PC-3 (cell line): ENCODE results near the gene LRP1B. TPM values are rescaled to one million over a fixed set of nuclear protein-coding genes. Genes with fewer than 3 reads are reported as not detected.

Source experiments
- ATAC-seq: fragments of 200-7000 bp; cut with Tn5 transposase; 2 replicates; pipeline ENCODE4 v1.9.1; 2020; ENCODE audit warnings: mild to moderate bottlenecking, moderate library complexity
- BruUV-seq: library from RNA; stranded (reverse); fragments of 400-500 nt; replicated peaks from 2 replicates; lab custom pipeline; 2021; lab: Mats Ljungman, UMichigan
- CTCF ChIA-PET: fragments of 300-600 bp; sonication (Branson Sonifier 250); formaldehyde crosslinking; loops from one replicate; lab custom pipeline; 2022; ENCODE audit warnings: antibody characterized with exemption; lab: Charles Lee
- POLR2A ChIA-PET: fragments of 300-600 bp; sonication (Branson Sonifier 250); formaldehyde crosslinking; loops from one replicate; lab custom pipeline; 2022; ENCODE audit warnings: antibody characterized with exemption; ENCODE audit not compliant: unreplicated experiment; lab: Charles Lee
- DNase-seq: peaks from one replicate; pipeline ENCODE4 v3.0.0-alpha.2; 2015
- H2AFZ ChIP-seq: fragments of 300-600 bp; sonication (generic); 2 replicates; pipeline ENCODE4 v1.6.0; 2016; ENCODE audit warnings: antibody characterized with exemption, low read length
- H3F3A ChIP-seq: fragments of 300-600 bp; sonication (generic); one replicate; pipeline ENCODE4 v1.6.0; 2017; ENCODE audit warnings: antibody characterized with exemption, low read length, control low read depth, mild to moderate bottlenecking; ENCODE audit not compliant: unreplicated experiment
- H3K27ac ChIP-seq: fragments of 300-600 bp; sonication (generic); 2 replicates; pipeline ENCODE4 v1.5.1; 2016; ENCODE audit warnings: mild to moderate bottlenecking, low read length
- H3K27me3 ChIP-seq: fragments of 300-600 bp; sonication (generic); 2 replicates; pipeline ENCODE4 v1.6.1; 2016; ENCODE audit warnings: low read length, mixed read lengths
- H3K36me3 ChIP-seq: fragments of 300-600 bp; sonication (generic); 2 replicates; pipeline ENCODE4 v1.6.1; 2016; ENCODE audit warnings: low read depth, mixed run types, low read length, mixed read lengths
- H3K4me1 ChIP-seq: fragments of 300-600 bp; sonication (generic); 2 replicates; pipeline ENCODE4 v1.5.1; 2016; ENCODE audit warnings: low read length; ENCODE audit not compliant: insufficient read depth
- H3K4me2 ChIP-seq: fragments of 300-600 bp; sonication (generic); 2 replicates; pipeline ENCODE4 v1.6.0; 2016; ENCODE audit warnings: low read length
- H3K4me3 ChIP-seq: fragments of 300-600 bp; sonication (generic); 2 replicates; pipeline ENCODE4 v1.5.1; 2016; ENCODE audit warnings: mild to moderate bottlenecking, low read length, mixed read lengths
- H3K79me2 ChIP-seq: fragments of 300-600 bp; sonication (generic); 2 replicates; pipeline ENCODE4 v1.6.1; 2017; ENCODE audit warnings: low read length, mixed read lengths
- H3K9ac ChIP-seq: fragments of 300-600 bp; sonication (generic); 2 replicates; pipeline ENCODE4 v1.6.0; 2016; ENCODE audit warnings: mild to moderate bottlenecking, low read length
- H3K9me2 ChIP-seq: fragments of 300-600 bp; sonication (generic); replicated peaks from 2 replicates; pipeline ENCODE4 v1.6.1; 2016; ENCODE audit warnings: mixed run types, low read length, mixed read lengths
- H3K9me3 ChIP-seq: fragments of 300-600 bp; sonication (generic); 2 replicates; pipeline ENCODE4 v1.6.1; 2016; ENCODE audit warnings: low read length, mixed read lengths
- H4K20me1 ChIP-seq: fragments of 300-600 bp; sonication (generic); 2 replicates; pipeline ENCODE4 v1.6.1; 2016; ENCODE audit warnings: low read length, mixed read lengths
- EZH2 ChIP-seq: fragments of 300-600 bp; sonication (generic); IDR thresholded peaks from one replicate; pipeline ENCODE4 v1.6.1; 2017; ENCODE audit warnings: antibody characterized with exemption, mild to moderate bottlenecking, low read length; ENCODE audit not compliant: unreplicated experiment
- EZH2phosphoT487 ChIP-seq: fragments of 300-600 bp; sonication (generic); IDR thresholded peaks from 2 replicates; pipeline ENCODE4 v1.6.1; 2018; ENCODE audit warnings: mild to moderate bottlenecking, antibody characterized with exemption, low read length, borderline replicate concordance
- intact Hi-C: fragments of 100-400 bp; cut with micrococcal nuclease; formaldehyde crosslinking; loops from 2 replicates; pipeline ENCODE4 v1.9.0; 2023
- total RNA-seq: library from RNA; depleted of rRNA; stranded (reverse); fragments of >200 nt; gene quantifications from 2 replicates; pipeline ENCODE4 v1.2.3, GENCODE V29; 2014
- TF ChIP-seq, protein P1 (sequence below): fragments of 300-600 bp; sonication (generic); conservative IDR thresholded peaks from 2 replicates; pipeline ENCODE4 v1.5.1; 2017; ENCODE audit warnings: antibody characterized with exemption, low read depth, mild to moderate bottlenecking, low read length

LRP1B gene
- total RNA-seq, 1 experiment from 2014 or later = 0.04 TPM

- Histone ChIP-seq H3K9ac (no peak overlapping the region), H3K9me3 (no peaks in the 10 kb centered on the region), H3K9me2 (no peaks in the 10 kb centered on the region), H2AFZ (no peak overlapping the region), H3K27me3 (no peaks in the 10 kb centered on the region), H3K79me2 (no peaks in the 10 kb centered on the region), H3K27ac (no peak overlapping the region), H3K4me1 (no peaks in the 10 kb centered on the region), H3F3A (no peaks in the 10 kb centered on the region), H3K4me2 (no peak overlapping the region), H3K36me3 (no peaks in the 10 kb centered on the region), H4K20me1 (no peaks in the 10 kb centered on the region), H3K4me3 (no peak overlapping the region)
- intact Hi-C loops = no loop called here
- CTCF ChIA-PET = no interaction called here
- POLR2A ChIA-PET = no interaction called here
- TF ChIP-seq EZH2 (no peak), EZH2phosphoT487 (no peak)
- TF ChIP-seq, protein P1, sequence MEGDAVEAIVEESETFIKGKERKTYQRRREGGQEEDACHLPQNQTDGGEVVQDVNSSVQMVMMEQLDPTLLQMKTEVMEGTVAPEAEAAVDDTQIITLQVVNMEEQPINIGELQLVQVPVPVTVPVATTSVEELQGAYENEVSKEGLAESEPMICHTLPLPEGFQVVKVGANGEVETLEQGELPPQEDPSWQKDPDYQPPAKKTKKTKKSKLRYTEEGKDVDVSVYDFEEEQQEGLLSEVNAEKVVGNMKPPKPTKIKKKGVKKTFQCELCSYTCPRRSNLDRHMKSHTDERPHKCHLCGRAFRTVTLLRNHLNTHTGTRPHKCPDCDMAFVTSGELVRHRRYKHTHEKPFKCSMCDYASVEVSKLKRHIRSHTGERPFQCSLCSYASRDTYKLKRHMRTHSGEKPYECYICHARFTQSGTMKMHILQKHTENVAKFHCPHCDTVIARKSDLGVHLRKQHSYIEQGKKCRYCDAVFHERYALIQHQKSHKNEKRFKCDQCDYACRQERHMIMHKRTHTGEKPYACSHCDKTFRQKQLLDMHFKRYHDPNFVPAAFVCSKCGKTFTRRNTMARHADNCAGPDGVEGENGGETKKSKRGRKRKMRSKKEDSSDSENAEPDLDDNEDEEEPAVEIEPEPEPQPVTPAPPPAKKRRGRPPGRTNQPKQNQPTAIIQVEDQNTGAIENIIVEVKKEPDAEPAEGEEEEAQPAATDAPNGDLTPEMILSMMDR = no peak
- ATAC-seq (no peak), DNase-seq (no peak)
- BruUV-seq = no TSS peak
Observed at GRCh38 chr2:140949932-140950331, 1180.9 kb downstream of the LRP1B start.

DNA sequence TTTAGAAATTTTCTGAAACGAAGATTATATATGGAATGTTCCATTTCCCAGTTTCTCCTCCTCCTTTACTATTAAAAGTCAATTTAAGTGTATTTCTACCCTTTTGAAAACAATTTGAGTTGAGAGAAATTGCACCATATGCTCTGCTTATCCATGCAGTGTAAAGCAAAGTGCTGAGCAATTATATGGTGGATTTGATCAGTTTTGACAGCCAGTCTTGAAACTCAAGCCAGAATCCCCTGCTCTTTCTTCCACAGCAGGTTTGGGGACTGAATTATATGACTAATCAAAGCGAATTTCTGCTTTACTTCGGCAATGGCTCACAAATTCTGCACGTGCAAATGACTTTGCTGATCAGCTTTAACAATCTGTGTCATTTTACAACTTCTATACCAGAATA is 1183.6 kb downstream of the LRP1B start:
- Histone ChIP-seq H3K27ac (no peak overlapping the region), H3F3A (no peaks in the 10 kb centered on the region), H3K27me3 (no peaks in the 10 kb centered on the region), H3K4me2 (no peak overlapping the region), H3K4me1 (no peaks in the 10 kb centered on the region), H3K9me3 (no peaks in the 10 kb centered on the region), H3K36me3 (no peaks in the 10 kb centered on the region), H3K79me2 (no peaks in the 10 kb centered on the region), H4K20me1 (no peaks in the 10 kb centered on the region), H3K4me3 (no peak overlapping the region), H3K9me2 (no peaks in the 10 kb centered on the region), H3K9ac (no peak overlapping the region), H2AFZ (no peak overlapping the region)
- ChIA-PET CTCF (no interaction called here), POLR2A (no interaction called here)
- intact Hi-C loops = no loop called here
- DNase-seq (no peak), ATAC-seq (no peak)
- TF ChIP-seq EZH2 (no peak), EZH2phosphoT487 (no peak)
- TF ChIP-seq, protein P1 = no peak
- no TSS peak for BruUV-seq

DNA sequence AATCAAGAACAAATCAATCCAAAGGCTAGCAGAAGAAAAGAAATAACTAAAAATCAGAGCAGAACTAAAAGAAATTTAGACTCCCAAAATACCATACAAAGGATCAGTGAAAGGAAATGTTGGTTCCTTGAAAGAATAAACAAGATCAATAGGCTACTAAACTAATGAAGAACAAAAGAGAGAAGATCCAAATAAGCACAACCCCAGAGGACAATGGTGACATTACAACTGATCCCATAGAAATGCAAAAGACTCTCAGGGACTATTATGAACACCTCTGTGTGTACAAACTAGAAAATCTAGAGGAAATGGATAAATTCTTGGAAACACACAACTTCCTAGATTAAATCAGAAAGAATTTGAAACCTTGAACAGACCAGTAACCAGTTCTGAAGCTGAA is 1186.9 kb downstream of the LRP1B start:
- H3K4me3 ChIP-seq = no peak overlapping the region
- DNase-seq (no peak), ATAC-seq (no peak)
- no peaks in the 10 kb centered on the region for H4K20me1 ChIP-seq
- CTCF ChIA-PET = no interaction called here
- no peaks in the 10 kb centered on the region for H3K79me2 ChIP-seq
- no TSS peak for BruUV-seq
- POLR2A ChIA-PET = no interaction called here
- intact Hi-C loops = no loop called here
- no peaks in the 10 kb centered on the region for H3F3A ChIP-seq
- no peaks in the 10 kb centered on the region for H3K36me3 ChIP-seq
- TF ChIP-seq, protein P1 = peak; percentile 31; the same call in 1 of the 2 replicates
- TF ChIP-seq EZH2phosphoT487 (no peak), EZH2 (no peak)
- H3K9ac ChIP-seq = no peak overlapping the region
- H3K4me2 ChIP-seq = no peak overlapping the region
- no peaks in the 10 kb centered on the region for H3K4me1 ChIP-seq
- H2AFZ ChIP-seq = no peak overlapping the region
- no peaks in the 10 kb centered on the region for H3K9me3 ChIP-seq
- H3K9me2 ChIP-seq = no peaks in the 10 kb centered on the region
- no peaks in the 10 kb centered on the region for H3K27me3 ChIP-seq
- H3K27ac ChIP-seq = no peak overlapping the region
